ENCODE data around the gene NCK1.

The NCK1 gene

DNA sequence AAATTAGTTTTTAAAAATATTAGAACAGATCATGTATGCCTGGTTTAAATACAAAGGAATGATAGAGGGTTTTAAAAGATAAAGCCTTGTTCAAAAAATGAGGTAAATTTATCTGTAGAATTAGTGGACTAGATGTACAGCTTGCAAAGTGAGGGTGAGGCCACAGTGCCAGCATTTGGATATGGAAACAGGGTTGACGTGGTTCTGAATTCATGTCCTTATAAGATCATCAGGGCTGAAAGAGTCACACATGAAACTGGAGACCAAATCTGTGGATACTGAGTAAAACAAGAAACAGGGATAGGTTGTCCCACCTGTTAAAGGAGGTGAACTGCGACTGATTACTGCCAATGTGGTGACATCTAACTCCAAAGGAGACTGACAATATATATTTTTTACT lies 46.3 kb downstream of the NCK1 start:
- DNase-seq (ENCODE audit: low read depth in 2 of 2): no peak

DNA sequence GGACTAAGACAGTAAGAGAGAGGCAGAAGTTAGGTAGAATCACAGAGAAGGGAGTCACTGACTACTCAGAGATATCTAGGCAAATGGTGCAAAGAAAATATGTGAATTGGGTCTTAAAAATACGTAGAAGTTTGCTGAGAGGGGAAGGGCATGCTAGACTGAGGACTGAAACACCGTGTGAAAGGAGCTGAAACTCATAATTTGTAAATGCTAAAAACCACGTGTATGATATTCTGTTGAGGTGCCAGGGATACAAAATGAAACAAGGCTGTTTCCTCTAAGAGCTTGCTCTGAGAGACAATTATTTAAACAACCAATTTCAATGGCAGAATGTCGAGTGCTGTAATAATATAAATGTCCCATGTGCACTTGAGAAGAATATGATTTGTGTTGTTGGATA lies 47.2 kb downstream of the NCK1 start:
- DNase-seq (ENCODE audit: low read depth in 2 of 2): no peak

GRCh38 chr3:136910697-136911096 lies 48.7 kb downstream of the NCK1 start:
- DNase-seq (ENCODE audit: low read depth in 2 of 2): no peak

GRCh38 chr3:136913168-136913567 lies 51.2 kb downstream of the NCK1 start:
- DNase-seq (ENCODE audit: low read depth in 2 of 2): no peak

GRCh38 chr3:136914739-136915138 lies 52.7 kb downstream of the NCK1 start:
- DNase-seq (ENCODE audit: low read depth in 2 of 2): no peak

DNA sequence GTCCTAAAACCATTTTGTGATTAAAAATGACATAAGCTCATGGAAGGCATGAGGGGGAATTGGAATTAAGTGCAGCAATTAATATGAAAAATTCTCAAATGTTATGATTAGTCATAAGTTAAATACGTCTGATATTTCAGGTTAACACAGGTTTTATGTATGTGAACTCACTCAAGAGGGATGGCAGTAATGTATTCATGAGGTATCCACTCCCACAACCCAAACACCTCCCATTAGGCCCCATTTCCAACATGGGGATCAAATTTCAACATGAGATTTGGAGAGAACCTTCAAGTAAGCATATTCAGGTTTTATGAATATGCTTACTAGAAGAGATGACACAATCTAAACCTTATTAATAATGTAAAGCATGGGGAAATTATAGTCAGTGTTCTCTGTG lies 54.2 kb downstream of the NCK1 start:
- DNase-seq (ENCODE audit: low read depth in 2 of 2): no peak

- no peak for DNase-seq (ENCODE audit: low read depth in 2 of 2)
These were observed 58.0 kb downstream of the NCK1 start for GRCh38 chr3:136919799-136920580.

DNA sequence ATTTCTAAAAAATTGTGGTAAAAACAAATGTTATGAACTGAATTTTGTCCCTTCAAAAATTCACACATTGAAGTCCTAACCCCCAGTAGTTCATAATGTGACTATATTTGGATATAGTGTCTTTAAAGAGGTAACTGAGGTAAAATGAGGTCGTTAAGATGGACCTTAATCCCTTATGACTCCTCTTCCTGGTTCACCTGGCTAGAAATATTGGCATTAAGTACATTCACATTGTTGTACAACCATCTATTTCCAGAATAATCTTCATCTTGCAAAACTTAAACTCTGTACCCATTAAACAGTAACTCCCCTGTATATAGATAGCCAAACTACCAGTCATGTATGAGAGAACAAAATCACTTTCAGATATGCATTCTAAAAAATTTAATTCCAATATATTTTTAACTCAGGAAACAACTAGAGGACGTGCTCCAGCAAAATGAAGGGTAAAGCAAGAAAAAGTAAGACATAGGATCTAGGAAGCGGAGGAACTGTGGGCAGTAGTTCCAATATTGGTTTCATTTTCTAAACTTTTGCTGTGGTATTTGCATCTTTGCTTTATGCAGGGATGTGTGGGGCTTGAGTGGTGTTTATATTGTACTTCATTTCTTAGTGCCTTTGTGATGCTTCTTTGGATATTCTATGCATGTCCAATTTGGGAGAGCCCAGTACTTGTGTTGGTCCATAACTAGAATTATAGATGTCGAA lies 59.0 kb downstream of the NCK1 start:
- no peak for DNase-seq (ENCODE audit: low read depth in 2 of 2)

DNA sequence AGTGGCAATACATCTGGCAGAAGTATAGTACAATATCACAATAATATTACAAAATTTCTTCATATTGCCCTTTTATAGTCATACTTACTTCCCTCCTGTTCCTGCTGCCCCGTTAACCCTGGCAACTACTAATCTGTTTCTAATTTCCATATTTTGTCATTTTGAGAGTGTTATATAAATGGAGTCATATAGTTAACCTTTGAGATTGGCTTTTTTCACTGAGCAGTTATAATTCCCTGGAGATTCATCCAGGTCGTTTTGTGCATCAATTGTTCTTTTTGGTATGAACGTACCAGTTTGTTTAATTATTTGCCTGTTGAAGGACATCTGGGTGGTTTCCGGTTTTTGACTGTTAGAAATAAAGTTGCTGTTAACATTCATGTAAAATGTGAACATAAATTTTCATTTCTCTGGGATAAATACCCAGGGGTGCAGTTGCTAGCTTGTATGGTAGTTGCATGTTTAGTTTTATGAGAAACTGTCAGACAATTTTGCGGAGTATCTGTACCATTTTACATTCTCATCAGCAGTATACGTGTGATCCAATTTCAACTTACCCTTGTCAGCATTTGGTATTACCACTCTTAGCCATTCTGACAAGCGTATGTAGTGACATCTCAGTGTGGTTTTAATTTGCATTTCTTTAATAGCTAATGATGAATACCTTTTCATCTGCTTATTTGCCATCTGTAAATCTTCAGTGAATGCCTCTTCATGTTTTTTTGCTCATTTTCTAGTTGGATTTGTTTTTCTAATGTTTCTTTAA lies 63.6 kb downstream of the NCK1 start:
- no peak for DNase-seq (ENCODE audit: low read depth in 2 of 2)

- no peak for DNase-seq (ENCODE audit: low read depth in 2 of 2)
These were observed 66.2 kb downstream of the NCK1 start for GRCh38 chr3:136928240-136928639.

- no peak for DNase-seq (ENCODE audit: low read depth in 2 of 2)
These were observed 68.1 kb downstream of the NCK1 start for GRCh38 chr3:136929977-136930670.

DNA sequence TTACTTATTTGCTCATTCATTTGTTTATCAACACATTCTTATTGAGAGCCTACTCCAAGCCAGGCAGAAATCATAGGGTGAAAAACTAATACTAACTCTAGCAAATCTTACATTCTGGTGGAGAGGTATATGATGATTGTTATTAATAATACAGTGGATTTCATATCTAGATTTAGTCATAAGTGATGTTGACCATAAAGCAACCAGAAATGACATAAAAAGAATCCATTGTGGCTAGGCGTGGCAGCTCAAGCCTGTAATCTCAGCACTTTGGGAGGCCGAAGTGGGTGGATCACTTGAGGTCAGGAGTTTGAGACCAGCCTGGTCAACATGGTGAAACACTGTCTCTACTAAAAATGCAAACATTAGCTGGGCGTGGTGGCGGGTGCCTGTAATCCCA lies 69.6 kb downstream of the NCK1 start:
- no peak for DNase-seq (ENCODE audit: low read depth in 2 of 2)

- DNase-seq (ENCODE audit: low read depth in 2 of 2): no peak
These were observed 70.5 kb downstream of the NCK1 start for GRCh38 chr3:136932523-136932922.

DNA sequence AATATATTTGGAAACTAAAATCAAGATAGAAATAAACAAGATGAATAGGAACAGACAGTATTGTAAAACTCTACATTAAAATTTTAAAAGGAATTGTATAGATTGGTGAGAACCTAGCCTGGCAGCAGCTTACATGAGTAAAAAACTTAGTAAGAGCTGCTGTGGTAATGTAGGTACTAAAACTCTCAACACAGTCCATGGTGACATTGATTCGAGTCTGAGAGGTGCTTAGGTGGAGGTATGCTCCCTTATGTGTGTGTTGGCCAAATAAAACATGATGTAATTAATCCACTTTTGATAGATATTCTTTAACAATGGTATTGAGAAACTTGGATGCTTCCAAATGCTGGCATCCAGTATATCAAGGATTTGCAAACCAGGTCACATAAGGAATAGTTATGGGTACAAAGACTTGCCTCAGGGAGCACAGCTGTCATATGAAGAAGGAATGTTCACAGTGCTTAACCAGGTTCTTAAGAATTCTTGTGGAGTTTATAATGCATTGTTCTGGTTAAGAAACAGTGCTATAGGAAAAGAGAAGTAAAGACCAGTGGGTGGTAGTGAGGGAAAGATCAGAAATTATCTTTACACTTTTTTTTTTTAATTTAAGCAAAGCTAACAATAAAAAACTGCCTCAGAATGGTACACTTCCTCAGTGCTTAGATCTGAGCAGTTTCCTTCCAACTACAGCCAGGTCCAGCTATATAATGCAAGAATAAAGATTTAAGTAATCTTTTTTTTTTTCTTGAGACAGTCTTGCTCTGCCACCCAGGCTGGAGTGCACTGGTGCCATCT lies 71.2 kb downstream of the NCK1 start:
- DNase-seq (ENCODE audit: low read depth in 2 of 2): no peak

DNA sequence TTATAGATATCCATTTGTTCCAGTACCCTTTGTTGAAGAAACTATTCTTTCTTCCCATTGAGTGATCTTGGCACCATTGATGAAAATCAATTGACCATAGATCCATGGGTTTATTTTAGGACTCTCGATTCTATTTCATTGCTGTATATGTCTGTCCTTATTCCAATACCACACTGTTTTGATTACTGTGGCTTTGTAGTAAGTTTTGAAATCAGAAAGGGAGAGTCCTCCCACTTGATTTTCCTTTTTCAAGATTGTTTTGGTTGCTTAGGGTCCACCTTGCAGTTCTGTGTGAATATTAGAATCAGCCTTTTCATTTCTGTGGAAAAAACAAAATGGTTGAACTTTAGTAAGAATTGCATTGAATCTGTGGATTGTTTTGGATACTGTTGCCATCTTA lies 75.2 kb downstream of the NCK1 start:
- DNase-seq (ENCODE audit: low read depth in 2 of 2): no peak

DNA sequence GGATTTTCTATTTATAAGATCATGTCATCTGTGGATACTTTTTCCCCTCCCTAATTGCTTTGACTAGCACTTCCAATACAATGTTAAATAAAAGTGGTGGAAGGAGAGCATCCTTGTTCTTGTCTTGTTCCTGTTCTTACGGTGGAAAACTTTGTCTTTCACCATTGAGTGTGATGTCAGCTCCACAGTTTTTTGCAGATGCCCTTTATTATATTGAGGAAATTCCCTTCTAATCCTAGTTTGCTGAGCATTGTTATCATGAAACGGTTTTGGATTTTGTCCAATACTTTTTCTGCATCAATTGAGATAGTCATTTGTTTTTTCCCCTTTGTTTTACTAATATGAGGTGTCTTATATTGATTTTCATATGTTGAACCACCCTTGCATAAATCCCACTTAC lies 75.8 kb downstream of the NCK1 start:
- DNase-seq (ENCODE audit: low read depth in 2 of 2): no peak

GRCh38 chr3:136938334-136938733 lies 76.3 kb downstream of the NCK1 start:
- DNase-seq (ENCODE audit: low read depth in 2 of 2): no peak

- no peak for DNase-seq (ENCODE audit: low read depth in 2 of 2)
These were observed 77.5 kb downstream of the NCK1 start for GRCh38 chr3:136939489-136939888.

DNA sequence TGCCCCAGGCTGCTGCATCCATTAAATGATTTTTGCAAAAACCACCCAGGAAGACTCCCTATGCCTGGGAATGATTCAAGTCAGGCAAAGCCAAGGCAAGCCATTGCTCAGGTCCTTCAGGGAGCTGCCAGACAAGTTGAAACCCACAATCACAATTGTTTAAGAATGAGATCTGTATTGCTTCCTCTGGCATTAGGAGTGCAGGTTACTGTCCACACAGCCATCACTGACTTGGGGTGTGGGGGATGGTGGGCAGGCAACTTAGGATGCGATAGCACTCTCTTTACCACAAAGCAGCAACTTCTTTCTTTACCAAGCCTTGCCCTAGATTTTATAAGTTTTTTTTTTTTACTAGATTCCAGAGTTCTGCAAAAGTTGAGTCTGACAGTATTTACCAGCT lies 80.8 kb downstream of the NCK1 start:
- DNase-seq (ENCODE audit: low read depth in 2 of 2): no peak

DNA sequence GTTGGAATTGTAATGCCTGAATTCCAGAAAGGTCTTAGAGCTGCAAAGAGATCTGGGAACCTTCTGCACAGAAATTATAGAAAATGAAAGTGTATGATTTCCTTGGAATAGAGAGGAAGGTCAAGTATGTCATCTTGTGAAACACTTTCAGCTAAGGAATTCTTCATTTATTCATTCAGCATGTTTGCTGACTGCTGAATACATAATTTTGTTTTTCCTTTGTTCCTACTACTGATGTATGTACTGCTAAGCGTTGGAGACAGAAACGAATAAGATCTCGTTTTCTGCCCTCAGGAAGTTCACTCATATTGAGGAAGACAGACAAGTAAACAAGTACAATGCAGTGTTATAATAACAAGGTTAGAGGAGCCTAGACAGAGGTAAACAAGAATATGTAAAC lies 81.4 kb downstream of the NCK1 start:
- no peak for DNase-seq (ENCODE audit: low read depth in 2 of 2)

DNA sequence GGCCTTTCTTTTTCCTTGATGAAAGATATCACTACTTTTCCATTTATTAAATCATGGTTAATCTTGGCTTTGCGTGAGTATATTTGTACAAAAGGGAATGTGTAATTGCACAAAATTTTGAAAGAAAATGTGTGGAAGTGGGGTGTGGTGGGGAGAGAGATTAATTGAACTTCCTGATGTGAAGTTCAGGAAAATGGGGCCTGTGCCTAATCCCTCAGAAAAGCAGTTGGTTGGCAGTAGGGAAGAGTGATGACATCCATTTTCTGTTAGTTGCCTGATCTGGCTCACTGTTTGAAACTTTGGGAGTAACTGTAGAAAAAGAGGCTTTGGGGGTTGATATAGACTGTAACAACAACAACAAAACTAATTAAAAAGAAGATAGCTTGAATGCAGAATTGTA lies 85.0 kb downstream of the NCK1 start:
- DNase-seq (ENCODE audit: low read depth in 2 of 2): no peak

Data from stimulated activated CD4-positive, alpha-beta T cell treated with anti-CD3 and anti-CD28 coated beads, Interleukin-15, amount 100 ng/mL, for 48 hours (primary cell).